NCI-H187 treated with DMSO at 0.1 percent for 48 hours (cell line): ENCODE data around the gene XPR1.

ENCODE experiments used
- DNase-seq: peaks from one replicate; lab custom pipeline; 2025; lab: John Stamatoyannopoulos, UW

The XPR1 gene

GRCh38 chr1:180892272-180892671 is 260.4 kb downstream of the XPR1 start:
- no peak for DNase-seq

GRCh38 chr1:180892675-180893074 is 260.9 kb downstream of the XPR1 start:
- DNase-seq = no peak

GRCh38 chr1:180893614-180894013 is 261.8 kb downstream of the XPR1 start:
- no peak for DNase-seq

GRCh38 chr1:180896161-180896560 is 264.3 kb downstream of the XPR1 start:
- no peak for DNase-seq

- no peak for DNase-seq
Measured at GRCh38 chr1:180898441-180899219, 266.8 kb downstream of the XPR1 start.

- no peak for DNase-seq
Measured at GRCh38 chr1:180899262-180899661, 267.4 kb downstream of the XPR1 start.

- no peak for DNase-seq
Measured at GRCh38 chr1:180901076-180901990, 269.5 kb downstream of the XPR1 start.

- no peak for DNase-seq
Measured at GRCh38 chr1:180902541-180902940, 270.7 kb downstream of the XPR1 start.

GRCh38 chr1:180905927-180906326 is 274.1 kb downstream of the XPR1 start:
- no peak for DNase-seq

- DNase-seq = no peak
Measured at GRCh38 chr1:180906511-180906910, 274.7 kb downstream of the XPR1 start.

- no peak for DNase-seq
Measured at GRCh38 chr1:180907313-180908055, 275.7 kb downstream of the XPR1 start.

GRCh38 chr1:180908074-180908765 is 276.4 kb downstream of the XPR1 start:
- no peak for DNase-seq

- DNase-seq = no peak
Measured at GRCh38 chr1:180909005-180909414, 277.2 kb downstream of the XPR1 start.

GRCh38 chr1:180909462-180909976 is 277.7 kb downstream of the XPR1 start:
- DNase-seq = no peak

GRCh38 chr1:180911640-180912191 is 279.9 kb downstream of the XPR1 start:
- no peak for DNase-seq

GRCh38 chr1:180912211-180912800 is 280.5 kb downstream of the XPR1 start:
- DNase-seq = no peak

- no peak for DNase-seq
Measured at GRCh38 chr1:180912801-180913565, 281.2 kb downstream of the XPR1 start, which contains the start of gene KIAA1614. Gene KIAA1614 (plus strand): TSS chr1:180912897. CDS start chr1:180913244, 347 bp downstream.

GRCh38 chr1:180915426-180915965 is 283.7 kb downstream of the XPR1 start:
- DNase-seq = no peak

- no peak for DNase-seq
Measured at GRCh38 chr1:180916012-180916770, 284.4 kb downstream of the XPR1 start.
